MCF 10A (cell line): ENCODE data around the gene RAF1. TPM values are rescaled to one million over a fixed set of nuclear protein-coding genes. Genes with fewer than 3 reads are reported as not detected.
A peak's percentile ranks its signal among the peaks of the same experiment; 100 is the strongest.
"Not testable (repeated sequence)": the region's sequence is repeated elsewhere in the genome, so short reads cannot be mapped to it uniquely, and the experiment has no call there.

ENCODE experiments used
- BruUV-seq: library from RNA; stranded (reverse); fragments of 400-500 nt; replicated peaks from 2 replicates; lab custom pipeline; 2021; lab: Mats Ljungman, UMichigan
- CTCF ChIA-PET: fragments of 300-600 bp; sonication (Branson Sonifier 250); formaldehyde crosslinking; extraction: SDS; loops from one replicate; lab custom pipeline; 2021; ENCODE audit warnings: antibody characterized with exemption, inconsistent platforms; lab: Yijun Ruan, JAX
- POLR2A ChIA-PET: fragments of 300-600, 350-650 bp; sonication (Branson Sonifier 250); formaldehyde crosslinking; extraction: SDS; loops from one replicate; lab custom pipeline; 2020; ENCODE audit warnings: antibody characterized with exemption, inconsistent platforms; lab: Yijun Ruan, JAX
- DNase-seq: peaks from one replicate; pipeline ENCODE4 v3.0.0-alpha.2; 2018; ENCODE audit not compliant: unreplicated experiment
- H3K27ac Mint-ChIP-seq: one replicate; pipeline ENCODE4 v1.8.0; 2022; ENCODE audit warnings: mild to moderate bottlenecking, low read depth, mixed read lengths; ENCODE audit not compliant: unreplicated experiment
- H3K27me3 Mint-ChIP-seq: one replicate; pipeline ENCODE4 v1.8.0; 2022; ENCODE audit warnings: mixed read lengths; ENCODE audit not compliant: insufficient read depth, unreplicated experiment
- H3K36me3 Mint-ChIP-seq: one replicate; pipeline ENCODE4 v1.8.0; 2022; ENCODE audit warnings: mild to moderate bottlenecking, moderate library complexity, mixed read lengths; ENCODE audit not compliant: insufficient read depth, unreplicated experiment
- H3K4me1 Mint-ChIP-seq: one replicate; pipeline ENCODE4 v1.8.0; 2022; ENCODE audit warnings: mixed read lengths; ENCODE audit not compliant: insufficient read depth, unreplicated experiment
- H3K4me3 Mint-ChIP-seq: one replicate; pipeline ENCODE4 v1.8.0; 2022; ENCODE audit warnings: mild to moderate bottlenecking, moderate library complexity, mixed read lengths; ENCODE audit not compliant: unreplicated experiment
- H3K9me3 Mint-ChIP-seq: one replicate; pipeline ENCODE4 v1.8.0; 2022; ENCODE audit warnings: mixed read lengths; ENCODE audit not compliant: unreplicated experiment
- CTCF ChIP-seq: fragments of 200-600 bp; IDR thresholded peaks from one replicate; pipeline ENCODE4 v1.8.0; 2022; ENCODE audit warnings: antibody characterized with exemption, mild to moderate bottlenecking; ENCODE audit not compliant: unreplicated experiment
- intact Hi-C: fragments of 100-400 bp; cut with micrococcal nuclease; formaldehyde crosslinking; loops from 2 replicates; pipeline ENCODE4 v1.14.1; 2022
- total RNA-seq: library from RNA; stranded (reverse); gene quantifications from 2 replicates; pipeline ENCODE4 v1.2.3, GENCODE V29; 2022

Gene RAF1
- total RNA-seq, 1 experiment from 2014 or later = 76.8 TPM

DNA sequence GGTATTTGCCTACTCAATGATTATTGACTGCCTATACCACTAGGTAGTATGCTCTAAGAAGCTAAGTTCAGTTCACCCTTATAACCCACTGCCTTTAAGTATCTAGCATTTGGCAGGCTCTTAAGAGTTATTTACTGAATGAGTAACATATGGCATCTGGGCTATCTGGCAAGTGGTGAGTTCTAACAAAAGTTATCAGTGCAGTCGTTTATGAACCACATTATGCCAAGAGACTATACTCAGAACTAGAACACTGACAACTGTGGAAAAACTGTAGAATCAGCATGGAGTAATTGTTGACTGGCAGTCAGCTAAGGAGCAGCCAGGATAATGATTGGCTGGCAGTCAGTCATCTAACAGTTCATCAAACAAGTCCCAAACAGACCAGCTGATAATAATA is 25.8 kb downstream of the RAF1 start:
- DNase-seq = no peak
- H3K27ac Mint-ChIP-seq = peak overlapping the region; percentile 31
- ChIA-PET CTCF (interaction anchor here (1.0 kb wide), 1 partner anchor 9 kb away, joined by 3 read pairs; no protein-coding TSS in a partner anchor), POLR2A (no interaction called here)
- peaks cover 11% of the 10 kb centered on the region for H3K4me1 Mint-ChIP-seq
- no TSS peak for BruUV-seq
- H3K36me3 Mint-ChIP-seq = peaks cover 9% of the 10 kb centered on the region
- H3K9me3 Mint-ChIP-seq = no peaks in the 10 kb centered on the region
- TF ChIP-seq CTCF = no peak
- H3K27me3 Mint-ChIP-seq = no peaks in the 10 kb centered on the region
- H3K4me3 Mint-ChIP-seq = no peak overlapping the region
- intact Hi-C loops = no loop called here

DNA sequence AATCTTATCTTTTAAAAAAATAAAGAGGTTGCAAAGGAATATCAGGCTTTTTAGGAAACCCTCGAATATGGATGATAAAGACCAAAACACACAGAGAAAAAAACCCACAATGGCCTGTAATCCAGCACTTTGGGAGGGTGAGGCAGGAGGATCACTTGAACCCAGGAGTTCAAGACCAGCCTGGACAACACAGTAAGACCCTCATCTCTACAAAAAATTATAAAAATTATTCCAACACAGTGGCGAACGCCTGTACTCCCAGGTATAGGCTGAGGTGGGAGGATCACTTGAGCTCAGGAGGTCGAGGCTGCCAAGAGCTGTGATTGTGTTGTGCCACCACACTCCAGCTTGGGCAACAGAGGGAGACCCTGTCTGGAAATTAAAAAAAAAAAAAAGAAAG is 30.8 kb downstream of the RAF1 start:
- no TSS peak for BruUV-seq
- ChIA-PET CTCF (interaction anchor here (2.1 kb wide), 1 partner anchor 18 kb away, joined by 10 read pairs; no protein-coding TSS in a partner anchor), POLR2A (interaction anchor here (0.9 to 1.4 kb wide), 2 partner anchors 12 to 15 kb away, joined by 3 read pairs; no protein-coding TSS in a partner anchor)
- no peak overlapping the region for H3K27ac Mint-ChIP-seq
- H3K4me3 Mint-ChIP-seq = no peak overlapping the region
- DNase-seq = no peak
- no peak for TF ChIP-seq CTCF
- no peaks in the 10 kb centered on the region for H3K27me3 Mint-ChIP-seq
- H3K36me3 Mint-ChIP-seq = peaks cover 6% of the 10 kb centered on the region
- intact Hi-C loops = no loop called here
- H3K4me1 Mint-ChIP-seq = peaks cover 8% of the 10 kb centered on the region
- H3K9me3 Mint-ChIP-seq = no peaks in the 10 kb centered on the region

DNA sequence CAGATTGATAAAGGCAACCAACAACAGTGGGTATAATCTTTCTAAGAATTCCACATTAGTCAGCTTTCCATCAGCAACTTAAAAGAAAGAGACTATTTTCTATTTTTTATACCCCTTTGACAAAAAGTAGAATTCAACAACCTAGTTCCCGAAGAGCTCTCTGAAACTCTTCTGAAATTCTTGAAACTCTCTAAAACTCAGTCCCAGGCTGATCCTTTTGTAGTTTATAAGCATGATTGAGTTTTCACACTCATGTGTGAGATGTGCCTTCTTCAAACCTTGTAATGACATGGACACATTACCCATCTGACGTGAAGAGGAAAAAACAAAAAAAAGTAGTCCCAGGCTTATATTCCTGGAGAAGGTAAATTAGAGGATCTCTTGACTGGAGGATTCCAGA is 31.4 kb downstream of the RAF1 start:
- no peaks in the 10 kb centered on the region for H3K9me3 Mint-ChIP-seq
- H3K36me3 Mint-ChIP-seq = peaks cover 6% of the 10 kb centered on the region
- CTCF ChIA-PET = interaction anchor here (2.1 kb wide), 1 partner anchor 17 kb away, joined by 10 read pairs; no protein-coding TSS in a partner anchor
- H3K4me3 Mint-ChIP-seq = no peak overlapping the region
- POLR2A ChIA-PET = interaction anchor here (1.4 kb wide), 1 partner anchor 15 kb away, joined by 3 read pairs; no protein-coding TSS in a partner anchor
- no peak for TF ChIP-seq CTCF
- H3K27ac Mint-ChIP-seq = no peak overlapping the region
- H3K27me3 Mint-ChIP-seq = no peaks in the 10 kb centered on the region
- no peak for DNase-seq
- H3K4me1 Mint-ChIP-seq = peaks cover 4% of the 10 kb centered on the region
- no TSS peak for BruUV-seq
- intact Hi-C loops = no loop called here

DNA sequence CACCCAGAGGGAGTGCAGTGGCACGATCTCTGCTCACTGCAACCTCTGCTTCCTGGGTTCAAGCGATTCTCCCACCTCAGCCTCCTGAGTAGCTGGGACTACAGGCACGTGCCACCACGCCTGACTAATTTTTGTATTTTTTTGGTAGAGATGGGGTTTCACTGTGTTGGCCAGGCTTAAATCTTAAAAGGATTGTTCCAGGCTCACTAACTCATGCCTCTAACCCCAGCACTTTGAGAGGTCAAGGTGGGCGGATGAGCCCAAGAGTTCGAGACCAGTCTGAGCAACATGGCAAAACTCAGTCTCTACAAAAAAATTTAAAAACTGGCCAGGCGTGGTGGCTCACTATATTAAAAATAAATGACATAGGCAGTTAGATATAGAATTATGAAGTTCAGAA is 33.1 kb downstream of the RAF1 start:
- DNase-seq, H3K36me3 Mint-ChIP-seq, H3K9me3 Mint-ChIP-seq, H3K4me1 Mint-ChIP-seq, H3K27ac Mint-ChIP-seq, H3K4me3 Mint-ChIP-seq, BruUV-seq, intact Hi-C loops, H3K27me3 Mint-ChIP-seq: not testable (repeated sequence)
- ChIA-PET POLR2A (interaction anchor here (0.7 kb wide), 1 partner anchor 13 kb away, joined by 7 read pairs; no protein-coding TSS in a partner anchor), CTCF (interaction anchor here (0.6 kb wide), 1 partner anchor 50 kb away, joined by 3 read pairs; no protein-coding TSS in a partner anchor)
